HG02943 (cell line): Measurements from ENCODE around the gene RAMACL.

ENCODE experiments used
- ATAC-seq: cut with Tn5 transposase; IDR thresholded peaks from one replicate; pipeline ENCODE4 v1.9.1; 2021; ENCODE audit warnings: mild to moderate bottlenecking, low read depth, moderate library complexity; ENCODE audit not compliant: unreplicated experiment

Gene RAMACL

DNA sequence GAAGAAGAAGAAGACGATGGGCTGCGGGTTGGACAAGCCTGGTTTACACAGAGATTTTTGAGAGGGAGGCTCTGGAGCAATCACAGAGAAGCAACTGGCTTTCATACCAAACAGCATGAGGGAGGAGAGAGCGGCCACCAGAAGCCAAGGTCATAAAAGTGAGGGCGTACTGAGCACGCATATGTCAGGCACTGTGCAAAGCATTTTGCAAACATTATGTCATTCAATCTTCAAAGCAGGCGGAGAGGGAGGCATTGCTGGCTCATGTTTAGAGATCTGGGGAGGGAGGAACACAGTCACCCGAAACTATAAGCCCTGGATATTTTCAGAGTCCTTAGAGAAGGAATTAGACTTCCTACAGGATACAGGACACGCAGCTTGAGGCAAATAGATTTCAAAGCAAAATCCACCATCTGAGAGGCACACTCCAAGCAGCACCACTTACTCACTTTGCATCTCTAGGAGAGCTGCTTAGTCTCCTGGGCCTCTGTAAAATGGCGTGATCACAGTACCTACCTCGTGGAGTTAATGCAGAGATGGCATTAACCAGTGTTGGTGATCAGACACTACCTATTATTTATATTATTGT is 24.6 kb downstream of the RAMACL start:
- ATAC-seq: no peak

DNA sequence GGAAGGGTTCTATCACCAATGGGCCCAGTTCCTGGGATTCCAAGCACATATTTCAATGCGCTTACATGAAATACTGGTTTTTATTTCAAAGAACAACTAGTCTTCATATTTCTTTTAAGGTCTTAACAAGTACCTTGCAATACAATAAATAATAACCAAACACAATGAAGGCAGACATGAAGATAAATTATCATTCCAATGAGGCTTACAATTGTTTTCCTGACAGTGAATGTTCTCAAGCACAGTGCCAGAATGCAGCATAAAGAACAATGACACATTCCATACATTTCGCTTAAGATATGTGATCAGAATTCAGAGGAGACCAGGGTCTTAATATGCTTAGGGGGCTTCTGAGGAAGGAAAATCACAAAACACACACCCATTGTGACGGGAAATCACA is 26.3 kb downstream of the RAMACL start:
- no peak for ATAC-seq

DNA sequence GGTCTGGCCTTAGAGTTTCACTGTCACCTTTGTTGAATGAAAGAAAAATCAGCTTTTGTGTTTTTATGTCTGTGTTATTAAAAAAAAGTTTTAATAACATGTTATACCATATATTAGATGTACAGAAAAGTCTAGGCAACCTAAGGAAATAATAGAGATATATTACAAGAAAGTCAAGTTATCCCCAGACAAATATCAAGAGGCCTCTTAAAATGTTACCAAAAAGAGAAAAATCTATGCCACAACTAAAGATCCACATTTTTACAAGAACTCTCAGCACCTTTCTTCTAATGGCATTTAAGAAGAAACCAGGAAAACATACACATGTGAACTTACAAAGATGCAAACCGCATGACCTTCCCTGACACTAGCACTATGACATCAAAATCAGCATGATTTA is 26.8 kb downstream of the RAMACL start:
- no peak for ATAC-seq

DNA sequence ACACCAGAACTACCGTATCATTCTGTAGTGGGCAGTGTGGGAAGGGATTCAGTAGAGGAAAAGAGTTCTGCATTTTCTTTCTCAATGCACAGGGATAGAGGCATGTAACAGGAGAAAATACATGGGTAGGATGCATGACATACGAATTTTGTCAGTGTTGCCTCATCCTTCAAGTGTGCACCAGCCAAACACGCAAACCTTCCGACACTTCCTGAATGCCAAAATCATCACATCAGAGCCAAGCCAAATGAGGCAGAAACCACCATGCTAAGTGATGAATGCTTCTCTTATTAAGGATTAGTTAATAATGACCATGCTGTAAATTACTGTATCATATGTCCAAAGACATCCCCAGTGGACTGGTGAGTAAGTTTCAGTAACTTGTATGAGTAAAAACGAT is 27.3 kb downstream of the RAMACL start:
- ATAC-seq: no peak

DNA sequence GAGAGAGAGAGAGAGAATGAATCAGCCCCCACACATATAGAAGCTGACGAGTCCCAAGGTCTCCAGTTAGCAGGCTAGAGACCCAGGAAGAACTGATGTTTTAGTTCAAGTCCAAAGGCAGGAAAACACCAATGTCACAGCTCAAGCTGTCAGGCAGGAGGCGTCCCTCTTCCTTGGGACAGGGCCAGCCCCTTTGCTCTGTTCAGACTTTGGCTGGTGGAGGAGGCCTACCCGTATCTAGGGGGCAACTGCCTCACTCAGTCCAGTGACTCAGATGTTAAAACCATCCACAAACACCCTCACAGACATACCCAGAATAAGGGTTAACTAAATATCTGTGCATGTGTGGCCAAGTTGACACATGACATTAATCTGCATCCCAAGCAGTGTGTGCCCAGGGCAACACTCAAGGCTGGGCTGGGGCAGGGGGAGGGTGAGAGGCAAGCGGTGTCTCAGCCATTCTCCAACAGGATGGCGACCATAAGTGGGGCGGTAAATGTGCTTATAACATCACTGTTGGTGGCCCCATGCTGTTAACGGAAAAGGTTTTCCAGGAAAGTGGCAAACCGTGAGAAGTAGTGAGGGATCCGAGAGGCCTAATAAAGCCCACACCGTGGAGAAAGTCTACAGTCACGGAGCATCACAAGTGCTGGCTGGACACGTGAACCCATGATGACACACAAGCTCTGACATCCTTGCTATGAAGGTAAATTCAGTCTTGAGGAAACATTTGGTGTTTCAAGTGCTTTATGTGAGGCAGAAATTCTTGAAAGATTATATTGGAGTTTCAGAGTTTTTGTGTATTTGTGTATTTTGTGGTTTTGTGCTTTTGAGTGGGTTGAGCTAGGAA is 28.1 kb downstream of the RAMACL start:
- ATAC-seq: no peak

DNA sequence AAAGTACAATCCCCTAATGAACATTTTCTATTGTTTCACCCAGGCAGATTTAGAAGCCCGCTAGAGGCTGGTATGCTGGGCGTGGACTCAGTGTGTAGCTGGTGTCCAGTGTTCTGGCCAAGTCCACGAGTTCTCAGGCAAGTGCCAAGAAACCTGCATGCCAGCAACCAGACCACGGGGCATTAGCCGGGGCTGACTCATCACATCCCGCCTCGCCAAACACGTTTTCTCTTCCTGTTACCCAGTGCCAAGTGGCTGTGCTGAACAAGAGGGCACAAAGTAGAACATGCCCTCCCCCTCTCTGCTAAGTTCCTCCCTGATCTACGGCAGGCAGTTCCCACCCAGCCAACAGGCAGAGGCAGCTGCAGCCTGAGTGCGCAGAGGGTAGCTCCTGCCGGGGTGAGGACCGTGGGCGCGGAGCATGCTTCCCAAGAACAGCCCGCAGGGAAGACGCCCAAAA is 29.6 kb downstream of the RAMACL start:
- ATAC-seq: no peak

DNA sequence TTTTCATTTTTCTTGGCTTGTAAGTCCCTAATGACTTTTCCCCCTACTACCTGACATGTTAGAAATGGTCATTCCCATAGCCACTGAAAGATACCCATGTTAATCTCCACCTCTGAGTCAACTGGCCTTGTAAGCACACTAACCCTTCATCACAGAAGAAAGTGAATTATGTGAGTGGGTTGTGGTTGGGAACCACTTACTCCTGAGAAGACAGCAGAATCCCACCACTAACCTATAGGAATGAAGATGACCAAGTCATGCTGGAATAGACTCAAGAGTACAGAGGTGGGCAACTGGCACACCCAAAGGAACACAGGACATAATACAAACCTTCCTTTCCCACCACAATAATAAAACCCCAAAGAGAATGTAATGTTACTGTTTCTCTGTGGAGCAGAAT is 30.1 kb downstream of the RAMACL start:
- ATAC-seq: no peak

DNA sequence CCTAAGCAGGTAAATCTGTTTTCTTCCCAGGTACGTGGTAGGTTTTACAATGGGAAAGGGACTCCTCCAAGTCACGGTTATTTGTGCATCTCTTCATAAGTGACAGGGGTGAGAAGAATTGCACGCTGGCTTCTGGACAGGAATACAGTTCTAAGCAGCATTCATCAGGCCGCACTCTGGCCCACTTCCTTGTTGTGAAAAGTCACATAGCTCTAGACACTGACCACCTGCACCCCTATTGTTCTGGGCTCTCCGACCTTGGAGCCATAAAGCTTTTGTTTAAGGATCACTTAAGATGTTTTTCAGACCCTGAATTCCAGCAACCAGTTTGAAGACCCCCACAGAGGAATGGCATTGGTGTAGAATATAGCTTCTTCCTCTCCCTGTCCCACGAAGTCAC is 31.4 kb downstream of the RAMACL start:
- no peak for ATAC-seq

DNA sequence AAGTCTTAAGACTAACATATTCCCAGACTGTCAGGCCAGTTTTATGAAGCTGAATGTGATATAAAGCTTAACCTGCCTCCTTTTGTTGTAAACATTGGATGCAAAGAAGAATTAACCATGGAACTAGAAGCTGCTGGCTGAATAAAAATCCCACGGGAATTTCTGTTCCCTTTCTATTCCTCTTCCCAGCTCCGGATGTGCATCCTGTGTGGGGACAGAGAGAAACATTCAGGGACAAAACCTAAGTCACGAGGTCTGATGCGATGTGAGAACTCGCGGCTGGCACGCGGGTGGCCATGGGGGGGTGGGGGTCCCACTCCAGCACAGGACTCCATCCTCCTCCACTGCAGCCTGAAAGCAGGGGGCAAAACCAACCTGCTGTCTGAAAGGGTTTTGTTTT is 32.2 kb downstream of the RAMACL start:
- ATAC-seq: no peak

DNA sequence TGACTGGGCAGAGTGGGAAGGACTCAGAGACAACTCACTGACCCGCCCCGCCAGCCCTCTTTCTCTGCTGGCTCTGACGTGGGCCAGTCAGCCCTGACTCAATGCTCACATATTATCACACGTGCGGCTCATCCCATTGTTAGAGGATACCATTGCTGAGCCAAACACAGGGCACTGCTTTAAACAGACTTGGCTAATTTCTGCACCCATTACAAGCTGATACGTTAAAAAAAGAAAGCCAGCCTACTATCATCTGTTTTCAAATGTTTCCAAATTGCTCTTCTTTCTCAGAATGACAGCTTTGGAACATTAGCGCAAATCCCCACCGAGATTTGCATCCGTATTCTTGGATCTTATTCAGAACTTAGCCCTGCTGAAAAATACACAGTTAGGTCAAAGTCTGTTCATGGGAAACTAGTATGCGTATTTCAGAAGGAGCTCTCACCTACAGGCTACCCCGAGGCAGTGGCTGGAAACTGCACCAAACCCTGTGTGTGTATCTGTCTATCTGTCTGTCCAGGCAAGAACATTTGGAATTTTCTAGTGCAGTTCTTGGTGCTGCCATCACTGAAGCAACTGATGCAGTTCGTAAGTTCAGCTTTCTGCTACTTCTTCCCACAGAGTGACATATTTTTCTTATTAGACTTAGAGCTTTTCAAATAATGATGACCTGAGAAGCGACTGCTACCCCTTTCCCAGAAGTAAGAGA is 32.8 kb downstream of the RAMACL start:
- ATAC-seq: no peak

DNA sequence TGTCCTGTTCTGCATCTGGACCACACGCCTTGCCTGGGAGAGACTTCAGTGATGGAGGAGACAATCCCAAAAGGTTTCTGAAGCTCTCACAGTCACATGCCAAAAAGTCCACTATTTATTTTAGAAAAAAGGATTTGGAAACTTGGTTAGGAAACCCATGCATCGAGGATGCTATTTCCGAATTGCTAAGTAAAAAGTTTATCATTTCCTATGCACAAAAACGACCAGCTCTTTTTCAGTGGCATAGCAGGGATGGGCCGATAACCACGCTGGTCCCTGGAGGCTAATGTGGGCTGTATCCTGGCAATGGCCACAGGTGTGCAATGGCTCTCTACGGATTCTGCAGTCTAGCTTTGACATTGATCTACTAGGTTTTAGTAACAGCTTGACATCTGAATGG is 33.9 kb downstream of the RAMACL start:
- ATAC-seq: no peak

DNA sequence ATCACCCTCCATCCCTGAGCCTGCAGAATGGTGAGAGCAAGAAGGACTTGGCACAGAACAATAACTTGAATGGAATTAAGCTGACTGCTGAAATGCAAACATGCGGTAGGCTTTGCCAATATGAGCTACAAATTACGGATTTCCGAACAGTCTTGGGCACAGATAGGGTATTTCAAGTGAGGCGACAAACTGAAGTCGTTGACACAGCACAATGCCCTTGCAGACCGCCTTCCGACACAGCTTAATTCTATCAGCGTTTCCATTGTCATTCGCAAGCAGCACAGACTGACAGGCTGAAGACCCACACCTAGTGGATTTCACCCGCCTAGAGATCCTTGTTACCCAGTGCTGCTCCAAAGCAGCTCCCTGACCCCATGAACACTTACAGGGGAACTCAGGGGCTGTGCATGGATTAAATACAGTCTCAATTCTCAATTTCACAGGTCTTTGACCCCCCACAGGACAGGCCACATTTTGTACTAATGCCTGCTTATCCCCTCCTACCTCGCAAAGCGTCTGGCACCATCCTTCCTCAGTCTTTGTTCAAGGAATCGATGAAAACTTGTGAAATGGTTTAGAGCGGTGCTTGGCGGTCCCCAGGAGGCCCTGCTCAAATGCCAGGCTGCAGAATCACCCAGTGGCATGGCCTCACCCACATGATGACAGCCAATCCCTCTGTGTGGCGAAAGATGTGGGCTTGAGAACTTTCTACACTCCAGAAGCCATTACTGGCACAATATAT is 34.6 kb downstream of the RAMACL start:
- ATAC-seq: no peak

DNA sequence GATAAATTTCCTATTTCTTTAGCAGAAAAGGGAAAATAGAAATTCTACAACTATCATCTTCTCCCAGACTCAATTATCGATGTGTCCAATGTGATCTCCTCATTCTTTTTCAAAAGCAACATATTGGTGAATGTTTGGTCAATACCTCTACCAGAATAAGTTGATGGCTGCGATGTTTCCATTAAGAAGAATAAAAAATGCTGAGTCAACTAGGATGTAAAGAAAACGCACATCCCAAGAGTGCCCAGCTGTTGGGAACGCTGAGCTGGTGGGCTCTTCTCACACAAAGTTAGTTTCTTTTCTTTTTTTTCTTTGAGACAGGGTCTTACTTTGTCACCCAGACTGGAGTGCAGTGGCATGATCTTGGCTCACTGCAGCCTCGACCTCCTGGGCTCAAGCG is 39.8 kb downstream of the RAMACL start:
- no peak for ATAC-seq

DNA sequence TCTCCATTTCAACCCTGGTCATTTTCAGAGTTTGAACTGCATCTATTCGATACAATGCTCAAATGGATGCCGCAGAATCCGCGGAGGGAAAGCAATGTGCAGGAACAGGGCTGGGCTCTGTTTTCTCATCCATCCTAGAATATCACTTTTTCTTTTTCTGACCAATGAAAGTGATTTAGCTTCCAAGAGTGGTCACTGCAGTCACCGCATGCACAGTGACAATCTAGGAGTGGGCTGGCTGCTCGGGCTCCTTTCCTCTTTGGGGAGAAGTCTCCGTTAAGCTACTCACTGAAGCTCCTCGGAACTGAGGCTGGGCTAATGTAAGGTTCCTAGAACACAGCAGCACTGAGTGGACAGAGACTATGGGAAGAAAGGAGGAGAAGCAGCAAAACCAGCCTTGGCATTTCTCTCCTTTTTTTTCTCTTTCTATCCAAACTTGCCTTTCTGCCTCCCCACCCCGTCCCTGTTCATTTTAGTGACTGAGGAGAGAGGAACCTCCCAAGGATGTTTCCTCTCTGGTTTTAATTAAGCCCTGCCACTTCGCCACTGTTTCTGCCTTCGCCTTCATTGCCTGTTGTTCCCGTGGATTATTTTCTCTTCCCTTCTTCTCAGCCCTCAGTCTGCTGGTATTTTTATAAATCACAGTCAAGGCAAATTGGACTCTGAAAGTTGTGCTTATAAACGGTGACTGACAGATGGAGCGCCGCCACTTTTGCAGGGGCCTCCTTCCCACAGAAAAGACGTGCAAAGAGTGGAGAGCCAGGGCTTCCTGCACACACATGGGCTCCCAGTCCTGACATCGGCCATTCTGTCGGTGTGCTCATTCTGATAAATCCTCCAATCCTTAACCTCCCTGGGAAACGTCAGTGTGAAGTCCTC is 41.1 kb downstream of the RAMACL start:
- ATAC-seq: no peak

DNA sequence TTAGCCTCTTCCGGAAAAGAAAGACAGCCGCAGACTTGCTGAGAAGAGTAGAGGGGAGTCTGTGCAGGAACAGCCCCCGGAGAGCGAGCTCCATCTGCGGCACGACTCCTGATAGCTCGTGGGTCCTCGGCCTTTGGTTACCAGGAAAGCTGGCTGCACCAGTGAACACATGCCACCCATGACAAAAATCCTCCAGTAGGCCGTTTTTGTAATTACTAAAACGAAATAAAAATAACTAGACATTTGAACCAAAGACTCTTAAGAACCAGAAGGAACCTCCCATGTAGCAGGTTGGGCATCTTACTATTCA is 42.2 kb downstream of the RAMACL start:
- no peak for ATAC-seq

DNA sequence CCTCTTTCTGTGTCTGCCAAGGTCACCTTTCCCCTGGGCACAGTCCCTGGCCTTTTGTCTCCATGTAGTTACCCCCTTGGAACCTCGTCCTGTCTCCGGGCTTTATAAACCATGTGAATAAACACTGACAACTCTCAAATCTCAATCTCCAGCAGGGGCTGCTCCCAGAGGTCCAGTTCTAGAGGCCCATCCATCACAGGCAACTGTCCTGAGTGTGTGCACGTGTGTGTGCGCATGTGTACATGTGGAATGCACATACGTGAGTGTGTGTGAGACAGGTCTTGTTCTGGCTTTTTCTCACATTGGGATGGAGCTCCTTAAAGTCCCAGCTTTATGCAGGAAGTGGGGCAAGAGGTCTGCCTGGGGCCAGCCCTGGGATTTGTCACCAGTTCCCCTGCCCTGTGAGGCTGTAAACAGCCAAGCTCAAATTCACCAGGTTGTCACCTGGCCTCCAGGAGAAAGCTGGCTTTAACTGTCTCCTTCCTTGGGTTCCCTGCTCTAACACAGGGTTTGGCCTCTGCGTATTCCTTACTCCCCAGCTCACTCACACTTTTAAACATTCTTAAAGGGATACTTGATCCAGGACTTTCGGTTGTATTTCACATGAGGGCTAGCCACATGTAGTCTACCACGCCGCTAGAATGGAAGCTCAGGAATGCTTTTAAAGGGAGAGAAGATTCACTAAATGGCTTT is 42.7 kb downstream of the RAMACL start:
- no peak for ATAC-seq

DNA sequence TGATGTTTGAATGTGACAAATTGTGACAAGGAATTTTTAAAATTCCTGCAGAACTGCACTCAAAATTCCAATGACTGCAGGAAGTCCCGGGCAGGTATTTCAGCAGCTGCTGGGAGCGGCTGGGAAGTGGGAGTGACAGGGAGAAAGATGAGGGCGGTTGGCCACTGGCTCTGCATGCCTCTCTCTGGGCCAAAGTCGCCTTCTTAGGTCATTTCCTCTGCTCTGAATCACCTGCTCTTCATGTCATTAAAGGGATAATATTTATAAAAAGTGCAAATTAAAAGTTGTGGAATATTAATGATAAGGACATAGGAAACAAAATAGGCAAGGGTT is 43.9 kb downstream of the RAMACL start:
- ATAC-seq: no peak

DNA sequence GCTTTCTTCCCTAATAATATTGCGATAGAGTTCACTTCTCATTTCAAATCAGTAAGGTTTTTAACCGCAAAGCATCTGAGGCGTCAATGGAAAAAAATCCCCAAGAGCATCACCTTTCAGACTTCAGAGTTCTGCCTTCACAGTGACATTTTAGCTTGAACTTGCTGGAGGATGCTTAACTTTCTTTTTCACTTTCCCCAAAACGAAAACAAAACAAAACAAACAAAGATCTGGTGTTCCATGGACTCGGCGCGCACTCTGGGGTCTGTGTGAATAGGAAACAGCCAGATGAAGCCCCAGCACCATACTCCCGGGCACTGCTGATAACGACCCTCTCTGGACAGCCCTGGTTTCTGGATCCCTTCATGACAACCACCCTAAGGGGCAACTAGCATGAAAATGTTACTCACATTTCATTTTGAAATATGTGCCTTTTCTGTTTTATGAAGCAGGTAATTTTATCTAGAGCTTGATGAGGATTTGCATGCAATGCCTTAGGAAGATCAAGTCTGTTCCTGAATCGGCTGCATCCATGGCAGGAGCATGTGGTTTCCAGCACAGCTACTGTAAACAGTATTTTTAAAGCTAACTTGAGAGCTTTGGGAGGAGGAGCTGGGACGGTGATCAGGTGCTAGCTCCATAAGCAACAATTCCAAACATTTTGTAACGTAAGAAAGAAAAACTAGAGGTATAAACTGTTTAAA is 44.5 kb downstream of the RAMACL start:
- no peak for ATAC-seq

DNA sequence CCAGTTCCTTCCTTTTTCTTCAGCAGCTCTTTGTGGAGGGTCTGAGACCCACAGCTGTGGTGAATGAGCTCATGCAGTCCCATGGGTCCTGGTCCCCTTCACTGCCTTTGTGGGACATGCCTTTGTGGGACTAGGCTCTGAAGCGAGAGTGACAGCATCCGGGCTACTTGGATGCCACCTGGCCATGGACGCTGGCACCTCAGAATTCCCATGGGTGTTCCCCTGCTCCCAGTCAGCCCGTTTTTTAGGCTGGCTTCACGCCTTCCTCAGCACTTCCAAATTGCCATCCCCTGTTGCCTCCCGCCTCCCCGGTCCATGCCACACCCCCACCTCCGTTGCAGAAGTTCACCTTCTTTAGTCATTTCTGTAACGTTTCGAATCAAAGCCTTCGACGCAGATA is 45.1 kb downstream of the RAMACL start:
- peak; percentile 25 for ATAC-seq
